Astrocyte of the cerebellum (primary cell): Measurements from ENCODE around the gene LHPP.

ENCODE experiments used
- DNase-seq: peaks from one replicate; pipeline ENCODE4 v3.0.0-alpha.2; 2011; ENCODE audit warnings: low read depth
- H3K4me3 ChIP-seq: 2 replicates; pipeline ENCODE4 v1.5.1; 2011; ENCODE audit warnings: mild to moderate bottlenecking, low read depth, low read length, moderate library complexity
- in situ Hi-C: cut with HindIII; loops from 2 replicates; pipeline ENCODE4 v1.10.0; 2017; ENCODE audit warnings: low sequenced_read_pairs
- TF ChIP-seq, protein P1 (sequence below): IDR thresholded peaks from 2 replicates; pipeline ENCODE4 v1.5.1; 2012; ENCODE audit warnings: low read length, low read depth, moderate library complexity, mild to moderate bottlenecking; ENCODE audit errors: missing control alignments

LHPP gene

GRCh38 chr10:124599588-124600050 lies 138.0 kb downstream of the LHPP start:
- in situ Hi-C loops = no loop called here
- H3K4me3 ChIP-seq = no peak overlapping the region
- DNase-seq = no peak
- TF ChIP-seq, protein P1, sequence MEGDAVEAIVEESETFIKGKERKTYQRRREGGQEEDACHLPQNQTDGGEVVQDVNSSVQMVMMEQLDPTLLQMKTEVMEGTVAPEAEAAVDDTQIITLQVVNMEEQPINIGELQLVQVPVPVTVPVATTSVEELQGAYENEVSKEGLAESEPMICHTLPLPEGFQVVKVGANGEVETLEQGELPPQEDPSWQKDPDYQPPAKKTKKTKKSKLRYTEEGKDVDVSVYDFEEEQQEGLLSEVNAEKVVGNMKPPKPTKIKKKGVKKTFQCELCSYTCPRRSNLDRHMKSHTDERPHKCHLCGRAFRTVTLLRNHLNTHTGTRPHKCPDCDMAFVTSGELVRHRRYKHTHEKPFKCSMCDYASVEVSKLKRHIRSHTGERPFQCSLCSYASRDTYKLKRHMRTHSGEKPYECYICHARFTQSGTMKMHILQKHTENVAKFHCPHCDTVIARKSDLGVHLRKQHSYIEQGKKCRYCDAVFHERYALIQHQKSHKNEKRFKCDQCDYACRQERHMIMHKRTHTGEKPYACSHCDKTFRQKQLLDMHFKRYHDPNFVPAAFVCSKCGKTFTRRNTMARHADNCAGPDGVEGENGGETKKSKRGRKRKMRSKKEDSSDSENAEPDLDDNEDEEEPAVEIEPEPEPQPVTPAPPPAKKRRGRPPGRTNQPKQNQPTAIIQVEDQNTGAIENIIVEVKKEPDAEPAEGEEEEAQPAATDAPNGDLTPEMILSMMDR = no peak

GRCh38 chr10:124600051-124600880 lies 138.6 kb downstream of the LHPP start:
- TF ChIP-seq, protein P1 = no peak
- no peak for DNase-seq
- in situ Hi-C loops = no loop called here
- no peak overlapping the region for H3K4me3 ChIP-seq

DNA sequence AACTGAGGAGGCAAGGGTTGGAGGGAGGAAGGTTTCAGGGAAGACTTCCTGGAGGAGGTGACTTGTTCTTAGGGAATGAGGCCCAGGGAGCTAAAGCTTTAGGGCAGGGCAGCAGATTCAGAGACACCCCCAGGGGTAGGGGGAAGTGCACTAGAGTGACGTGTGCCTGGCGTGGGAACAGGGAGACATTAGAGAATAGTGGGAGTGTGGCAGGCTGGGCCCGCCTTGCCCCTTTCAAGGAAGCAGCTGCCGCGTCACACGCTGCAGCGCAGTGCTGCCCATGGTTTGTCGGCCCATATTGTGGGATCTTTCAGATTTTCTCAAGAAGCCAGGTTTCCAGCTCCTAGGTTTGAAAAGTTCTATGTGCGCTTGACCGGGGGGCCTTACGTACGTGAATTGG lies 139.4 kb downstream of the LHPP start:
- no peak for DNase-seq
- H3K4me3 ChIP-seq = no peak overlapping the region
- TF ChIP-seq, protein P1 = no peak
- in situ Hi-C loops = no loop called here

- DNase-seq = no peak
- no peak overlapping the region for H3K4me3 ChIP-seq
- in situ Hi-C loops = no loop called here
- TF ChIP-seq, protein P1 = no peak
Measured at GRCh38 chr10:124601431-124602120, 140.0 kb downstream of the LHPP start.

DNA sequence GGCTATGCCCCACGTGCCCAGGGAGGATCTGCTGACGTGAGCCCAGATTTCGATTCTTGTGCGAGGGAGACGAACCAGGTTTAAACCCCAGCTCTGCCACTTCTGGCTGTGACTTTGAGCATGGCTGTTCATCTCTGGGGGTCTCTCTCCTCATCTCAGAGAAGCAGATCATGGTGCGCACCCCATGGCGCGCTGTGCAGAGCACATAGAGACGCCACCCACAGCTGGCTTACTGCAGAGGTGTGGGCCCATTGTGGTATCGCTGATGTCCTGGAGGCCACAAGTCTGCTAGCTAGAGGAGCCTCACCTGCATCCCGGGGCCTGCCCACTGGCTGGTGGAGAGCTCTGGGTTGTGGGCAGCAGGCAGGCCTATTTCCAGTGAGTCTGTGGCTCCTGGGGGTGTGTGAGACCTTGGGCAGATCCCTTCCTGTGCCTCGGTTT lies 140.5 kb downstream of the LHPP start:
- no peak for DNase-seq
- TF ChIP-seq, protein P1 = no peak
- in situ Hi-C loops = no loop called here

DNA sequence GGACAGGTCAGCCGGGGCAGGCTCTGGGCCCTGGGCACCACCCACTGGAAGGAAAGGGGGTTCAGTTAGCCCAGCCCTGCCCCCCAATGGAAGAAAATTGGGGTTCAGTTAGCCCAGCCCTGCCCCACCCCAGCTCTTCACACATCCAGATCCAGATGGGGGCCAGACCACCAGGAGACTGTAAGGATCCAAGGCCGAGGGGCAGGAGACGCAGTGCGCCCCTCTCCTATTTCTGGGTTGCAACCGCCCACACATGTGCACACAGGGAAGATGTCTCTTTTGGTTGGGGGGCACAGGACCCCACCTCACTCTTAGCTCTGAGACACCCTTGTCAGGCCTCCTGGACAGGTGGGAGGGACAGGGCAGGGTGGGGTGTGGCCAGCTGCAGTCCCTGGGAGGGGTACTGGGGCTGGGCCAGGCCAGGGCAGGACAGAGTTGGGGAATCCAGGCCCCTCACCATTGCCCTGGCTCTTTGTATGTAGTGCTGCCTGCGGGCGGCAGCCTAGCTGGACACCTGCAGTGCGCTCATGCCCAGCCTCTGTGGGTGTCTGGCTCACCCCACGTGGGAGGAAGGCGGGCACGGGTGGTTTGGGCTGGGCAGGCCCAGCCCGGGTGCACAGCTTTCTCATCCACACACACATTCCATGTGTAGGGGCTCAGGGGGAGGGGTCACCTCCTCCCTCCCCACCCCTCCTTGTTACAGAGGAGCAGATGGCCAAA lies 141.2 kb downstream of the LHPP start:
- DNase-seq = no peak
- TF ChIP-seq, protein P1 = no peak
- in situ Hi-C loops = no loop called here
- no peak overlapping the region for H3K4me3 ChIP-seq

More for the DNA sequence above, 140.5 kb downstream of the LHPP start:
- no peak overlapping the region for H3K4me3 ChIP-seq
